Prostate gland (tissue), 1 donor: ENCODE measurements around the gene COLEC12.

Experiments
- POLR2A ChIP-seq: fragments of 450-650 bp; IDR thresholded peaks from one replicate; pipeline ENCODE4 v1.6.1; 2016; ENCODE audit warnings: antibody characterized with exemption, mild to moderate bottlenecking
- POLR2AphosphoS5 ChIP-seq: sonication (generic); formaldehyde crosslinking; IDR thresholded peaks from one replicate; pipeline ENCODE4 v1.6.1; 2017; ENCODE audit warnings: antibody characterized with exemption

DNA sequence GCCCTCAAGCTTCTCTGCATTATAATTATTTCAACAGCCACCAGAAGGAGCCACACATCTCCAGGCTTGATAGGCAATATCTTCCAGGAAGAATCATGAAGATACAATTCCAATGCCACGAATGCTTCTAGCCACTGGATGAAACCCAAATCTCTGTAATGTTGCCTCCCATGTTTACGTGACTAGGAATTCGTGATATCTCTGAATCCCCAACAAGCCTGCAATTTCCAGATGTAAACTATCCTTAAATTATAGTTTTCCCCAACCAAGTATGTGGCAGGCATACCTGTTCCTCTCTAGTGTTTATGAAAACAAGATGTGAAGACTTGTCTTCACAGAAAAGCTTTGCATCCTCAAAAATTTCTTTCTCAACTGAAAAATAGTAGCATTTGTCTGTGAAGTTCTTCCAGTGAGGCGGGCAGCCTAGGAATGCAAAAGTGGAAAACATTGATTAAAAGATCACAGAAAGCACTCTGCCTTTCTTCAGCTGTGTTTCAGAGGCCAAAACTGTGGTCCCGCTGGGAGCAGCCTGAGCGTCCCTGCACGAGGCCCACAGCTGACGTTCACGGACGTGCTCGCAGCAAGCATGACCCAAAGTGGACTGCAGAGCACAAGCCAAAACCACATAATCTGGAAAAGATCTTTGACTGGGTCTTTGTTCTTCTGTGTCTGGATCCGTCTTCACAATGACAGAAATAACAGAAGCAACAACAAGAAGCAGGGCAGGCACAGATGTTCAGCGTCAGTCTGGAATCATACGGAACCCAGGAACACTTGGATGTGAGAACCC lies 167.6 kb downstream of the COLEC12 start:
- TF ChIP-seq POLR2AphosphoS5, result no peak
- TF ChIP-seq POLR2A, result no peak
